DOHH2 (cell line): ENCODE data around the gene RBMS3.

Source experiments
- H3F3A ChIP-seq: fragments of 200-600 bp; sonication (generic), shearing (Covaris generic); 2 replicates; pipeline ENCODE4 v1.6.0; 2016; ENCODE audit warnings: antibody characterized with exemption, mild to moderate bottlenecking; ENCODE audit not compliant: control insufficient read depth, insufficient read depth
- H3K27ac ChIP-seq: fragments of 200-600 bp; sonication (generic); 2 replicates; pipeline ENCODE4 v1.5.1; 2014; ENCODE audit warnings: low read depth, mild to moderate bottlenecking, low read length, moderate library complexity
- H3K27me3 ChIP-seq: fragments of 200-600 bp; sonication (generic); 2 replicates; pipeline ENCODE4 v1.6.1; 2014; ENCODE audit warnings: mild to moderate bottlenecking, low read length, mixed read lengths; ENCODE audit not compliant: control insufficient read depth
- H3K36me3 ChIP-seq: fragments of 200-600 bp; sonication (generic); 2 replicates; pipeline ENCODE4 v1.6.1; 2014; ENCODE audit warnings: mild to moderate bottlenecking, low read length, moderate library complexity, mixed read lengths; ENCODE audit not compliant: control insufficient read depth
- H3K4me1 ChIP-seq: fragments of 200-600 bp; sonication (generic); 2 replicates; pipeline ENCODE4 v1.6.1; 2014; ENCODE audit warnings: mild to moderate bottlenecking, low read length, mixed read lengths; ENCODE audit not compliant: control insufficient read depth
- H3K4me2 ChIP-seq: fragments of 200-600 bp; sonication (generic); 2 replicates; pipeline ENCODE4 v1.6.0; 2014; ENCODE audit warnings: mild to moderate bottlenecking, low read length, moderate library complexity
- H3K4me3 ChIP-seq: fragments of 200-600 bp; sonication (generic); 2 replicates; pipeline ENCODE4 v1.5.1; 2014; ENCODE audit warnings: mild to moderate bottlenecking, low read length, mixed read lengths
- H3K79me2 ChIP-seq: fragments of 200-600 bp; sonication (generic); 2 replicates; pipeline ENCODE4 v1.6.1; 2014; ENCODE audit warnings: mild to moderate bottlenecking, low read length, mixed read lengths; ENCODE audit not compliant: control insufficient read depth
- H3K9me2 ChIP-seq: fragments of 200-600 bp; sonication (generic); replicated peaks from 2 replicates; pipeline ENCODE4 v1.6.1; 2014; ENCODE audit warnings: mild to moderate bottlenecking, low read length, mixed read lengths; ENCODE audit not compliant: control insufficient read depth
- H3K9me3 ChIP-seq: fragments of 200-600 bp; sonication (generic); 2 replicates; pipeline ENCODE4 v1.6.1; 2014; ENCODE audit warnings: antibody characterized with exemption, low read length, mixed read lengths; ENCODE audit not compliant: control insufficient read depth, insufficient read depth
- H4K20me1 ChIP-seq: fragments of 200-600 bp; sonication (generic); 2 replicates; pipeline ENCODE4 v1.6.0; 2014; ENCODE audit warnings: low read depth, mild to moderate bottlenecking, antibody characterized with exemption, low read length, moderate library complexity; ENCODE audit not compliant: control insufficient read depth, insufficient read depth
- CTCF ChIP-seq: fragments of 200-600 bp; sonication (generic); IDR thresholded peaks from one replicate; pipeline ENCODE4 v1.5.1; 2014; ENCODE audit warnings: antibody characterized with exemption, mild to moderate bottlenecking, low read depth, low read length; ENCODE audit not compliant: poor library complexity, severe bottlenecking
- EZH2phosphoT487 ChIP-seq: fragments of 200-600 bp; sonication (generic); IDR thresholded peaks from 2 replicates; pipeline ENCODE4 v1.6.1; 2017; ENCODE audit warnings: borderline replicate concordance, mild to moderate bottlenecking, antibody characterized with exemption, low read length, moderate library complexity, mixed read lengths

Gene RBMS3

GRCh38 chr3:29552051-29552450 lies 271.2 kb downstream of the RBMS3 start:
- no peaks in the 10 kb centered on the region for H3K4me1 ChIP-seq
- TF ChIP-seq CTCF, result no peak
- no peak for TF ChIP-seq EZH2phosphoT487
- H3K36me3 ChIP-seq, result no peaks in the 10 kb centered on the region
- no peaks in the 10 kb centered on the region for H3K9me3 ChIP-seq
- H4K20me1 ChIP-seq, result no peaks in the 10 kb centered on the region
- H3K79me2 ChIP-seq, result no peaks in the 10 kb centered on the region
- H3K27ac ChIP-seq, result no peak overlapping the region
- H3K4me3 ChIP-seq, result no peak overlapping the region
- H3K27me3 ChIP-seq, result no peaks in the 10 kb centered on the region
- no peak overlapping the region for H3K4me2 ChIP-seq
- H3F3A ChIP-seq, result no peaks in the 10 kb centered on the region
- no peaks in the 10 kb centered on the region for H3K9me2 ChIP-seq

GRCh38 chr3:29554566-29554965 lies 273.7 kb downstream of the RBMS3 start:
- TF ChIP-seq EZH2phosphoT487, result no peak
- no peak for TF ChIP-seq CTCF

GRCh38 chr3:29555590-29555989 lies 274.7 kb downstream of the RBMS3 start:
- Histone ChIP-seq H3K79me2 (no peaks in the 10 kb centered on the region), H3K4me3 (no peak overlapping the region), H3K27me3 (no peaks in the 10 kb centered on the region), H3K9me3 (no peaks in the 10 kb centered on the region), H4K20me1 (no peaks in the 10 kb centered on the region), H3K4me1 (no peaks in the 10 kb centered on the region), H3K4me2 (no peak overlapping the region), H3K36me3 (no peaks in the 10 kb centered on the region), H3K9me2 (no peaks in the 10 kb centered on the region), H3K27ac (no peak overlapping the region), H3F3A (no peaks in the 10 kb centered on the region)
- no peak for TF ChIP-seq EZH2phosphoT487
- no peak for TF ChIP-seq CTCF

More at GRCh38 chr3:29554566-29554965, 273.7 kb downstream of the RBMS3 start:
- no peaks in the 10 kb centered on the region for H3K79me2 ChIP-seq
- H3K27ac ChIP-seq, result no peak overlapping the region
- H3F3A ChIP-seq, result no peaks in the 10 kb centered on the region
- H3K36me3 ChIP-seq, result no peaks in the 10 kb centered on the region
- no peaks in the 10 kb centered on the region for H3K9me3 ChIP-seq
- H3K27me3 ChIP-seq, result no peaks in the 10 kb centered on the region
- no peak overlapping the region for H3K4me2 ChIP-seq
- H4K20me1 ChIP-seq, result no peaks in the 10 kb centered on the region
- no peaks in the 10 kb centered on the region for H3K4me1 ChIP-seq
- no peak overlapping the region for H3K4me3 ChIP-seq
- no peaks in the 10 kb centered on the region for H3K9me2 ChIP-seq

- no peak overlapping the region for H3K4me3 ChIP-seq
- no peaks in the 10 kb centered on the region for H4K20me1 ChIP-seq
- H3F3A ChIP-seq, result no peaks in the 10 kb centered on the region
- TF ChIP-seq EZH2phosphoT487, result no peak
- TF ChIP-seq CTCF, result no peak
- no peaks in the 10 kb centered on the region for H3K27me3 ChIP-seq
- H3K4me1 ChIP-seq, result no peaks in the 10 kb centered on the region
- H3K27ac ChIP-seq, result no peak overlapping the region
- H3K9me3 ChIP-seq, result no peaks in the 10 kb centered on the region
- H3K36me3 ChIP-seq, result no peaks in the 10 kb centered on the region
- no peaks in the 10 kb centered on the region for H3K79me2 ChIP-seq
- H3K9me2 ChIP-seq, result no peaks in the 10 kb centered on the region
- H3K4me2 ChIP-seq, result no peak overlapping the region
Observed at GRCh38 chr3:29557186-29557585, 276.3 kb downstream of the RBMS3 start.
